SH-SY5Y (cell line): ENCODE results near the gene FAT3.

ENCODE experiments used
- GATA2 ChIP-seq: IDR thresholded peaks from 2 replicates; pipeline ENCODE4 v1.6.1; 2011; ENCODE audit warnings: mild to moderate bottlenecking, low read depth, low read length
- GATA3 ChIP-seq: IDR thresholded peaks from 2 replicates; pipeline ENCODE4 v1.6.1; 2011; ENCODE audit warnings: low read depth, mild to moderate bottlenecking, low read length, moderate library complexity

- TF ChIP-seq GATA2 (no peak), GATA3 (no peak)
Measured at GRCh38 chr11:92198268-92198667, 26.4 kb upstream of the FAT3 start.
